Stomach (tissue), 9 donors: Measurements from ENCODE around the gene CHST12. TPM values are rescaled to one million over a fixed set of nuclear protein-coding genes. Genes with fewer than 3 reads are reported as not detected.
"Not testable (repeated sequence)": the region's sequence is repeated elsewhere in the genome, so short reads cannot be mapped to it uniquely, and the experiment has no call there.

Experiments
- DNase-seq, 2 donors: peaks; one replicate each; pipeline versions ENCODE4 v3.0.0 to v3.0.0-alpha.2; 2013 to 2019
- H3K27ac ChIP-seq, 5 donors: fragments of 200-600 bp in 4 of 5; sonication (generic) in 4 of 5; one replicate each; pipeline ENCODE4 v1.5.1; 2013 to 2019; ENCODE audit warnings: mild to moderate bottlenecking in 1 of 5, moderate library complexity in 1 of 5
- H3K27me3 ChIP-seq, 3 donors: fragments of 200-600 bp; sonication (generic); one replicate each; pipeline ENCODE4 v1.5.1; 2017 to 2019; ENCODE audit warnings: mixed run types in 1 of 3
- H3K36me3 ChIP-seq, 4 donors: fragments of 200-600 bp; sonication (generic); 1 replicate in 3 of 4; 2 replicates in 1 of 4; pipeline ENCODE4 v1.5.1; 2016 to 2019
- H3K4me1 ChIP-seq, 4 donors: fragments of 200-600 bp; sonication (generic); one replicate each; pipeline ENCODE4 v1.5.1; 2016 to 2019
- H3K4me3 ChIP-seq, 4 donors: fragments of 200-600 bp; sonication (generic) in 3 of 4; one replicate each; pipeline ENCODE4 v1.5.1; 2016 to 2019; ENCODE audit warnings: mild to moderate bottlenecking in 1 of 4
- H3K9me3 ChIP-seq, 4 donors: fragments of 200-600 bp; sonication (generic); one replicate each; pipeline ENCODE4 v1.5.1; 2016 to 2019
- CTCF ChIP-seq, 7 experiments: fragments of 450-650 bp in 4 of 7; fragments of 200-600 bp in 3 of 7; sonication (generic) in 3 of 7; IDR thresholded peaks; one replicate each; pipeline ENCODE4 v1.5.1; 2016 to 2019; ENCODE audit warnings: antibody characterized with exemption in 7 of 7, control low read depth in 2 of 7, mild to moderate bottlenecking in 1 of 7
- EP300 ChIP-seq: sonication (generic); formaldehyde crosslinking; IDR thresholded peaks from one replicate; pipeline ENCODE4 v1.6.1; 2017; ENCODE audit warnings: antibody characterized with exemption
- POLR2A ChIP-seq, 4 donors: fragments of 450-650 bp; IDR thresholded peaks; one replicate each; pipeline ENCODE4 v1.6.1; 2016; ENCODE audit warnings: antibody characterized with exemption in 4 of 4, control low read depth in 2 of 4, mild to moderate bottlenecking in 1 of 4, moderate library complexity in 1 of 4
- POLR2AphosphoS5 ChIP-seq, 3 donors: sonication (generic); formaldehyde crosslinking; IDR thresholded peaks; one replicate each; pipeline ENCODE4 v1.6.1; 2016; ENCODE audit warnings: antibody characterized with exemption in 3 of 3
- WGBS, 5 donors: extraction: QIAGEN DNeasy Blood & Tissue Kit in 3 of 5; methylation state at CpG; one replicate each; pipeline versions ENCODE4 v1.1.5 to v1.1.7; 2013 to 2018; 5-methylcytosine and 5-hydroxymethylcytosine counted together
- intact Hi-C: fragments of 100-400 bp; cut with DNase I; formaldehyde crosslinking; loops from one replicate; pipeline ENCODE4 v1.15.1; 2023; ENCODE audit warnings: low total_unique reads
- polyA plus RNA-seq, 3 donors: library from polyadenylated mRNA; stranded (reverse); fragments of 200-250 nt; gene quantifications; one replicate each; pipeline ENCODE4 v1.2.3, GENCODE V29; 2013
- total RNA-seq, 5 donors: library from RNA; depleted of rRNA; stranded (reverse); fragments of >200 nt; gene quantifications; one replicate each; pipeline versions ENCODE4 v1.1.0 to v1.2.3, GENCODE V29; 2014 to 2016
- donor health status: healthy with polysubstance abuse.
- donor health status: Bipolar disorder and iron deficiency.
- donor health status: healthy.

CHST12 gene
- total and polyA plus RNA-seq, 8 donors = 1.7 to 23.0 (median 6.3) TPM

GRCh38 chr7:2381881-2382509 is 21.4 kb upstream of the CHST12 start:
- H3K36me3 ChIP-seq = peaks cover 34 to 65% (median 59%) of the 10 kb centered on the region in 4 donors
- WGBS, 5 donors = 87 to 94% (median 92%) methylated on average over 21 of the region's 21 CpGs
- intact Hi-C loops = no loop called here

GRCh38 chr7:2383543-2384274 is 19.7 kb upstream of the CHST12 start:
- 79 to 85% (median 81%) methylated on average over 18 to 29 of the region's 29 CpGs for WGBS, 5 donors

More at GRCh38 chr7:2381881-2382509, 21.4 kb upstream of the CHST12 start:
- no peaks in the 10 kb centered on the region for H3K4me1 ChIP-seq
- TF ChIP-seq EP300 = no peak
- no peaks in the 10 kb centered on the region for H3K9me3 ChIP-seq
- H3K27me3 ChIP-seq = no peaks in the 10 kb centered on the region
- H3K4me3 ChIP-seq = no peak overlapping the region
- no peak for DNase-seq
- no peak overlapping the region for H3K27ac ChIP-seq

GRCh38 chr7:2384354-2385243 is 18.8 kb upstream of the CHST12 start:
- Histone ChIP-seq H3K27ac (no peak overlapping the region), H3K36me3 (peaks cover 19 to 41% (median 37%) of the 10 kb centered on the region in 4 donors), H3K9me3 (no peaks in the 10 kb centered on the region), H3K4me1 (no peaks in the 10 kb centered on the region), H3K27me3 (no peaks in the 10 kb centered on the region), H3K4me3 (no peak overlapping the region)
- no peak for TF ChIP-seq POLR2A (IDR thresholded peaks at IDR 0.05)
- TF ChIP-seq POLR2AphosphoS5 (IDR thresholded peaks at IDR 0.05) = no peak
- no peak for TF ChIP-seq CTCF (IDR thresholded peaks at IDR 0.05)
- TF ChIP-seq EP300 = no peak
- whole genome bisulfite sequencing, 5 donors = 75 to 87% (median 86%) methylated on average over 9 to 19 of the region's 19 CpGs
- DNase-seq = no peak
- intact Hi-C loops = no loop called here

More at GRCh38 chr7:2383543-2384274, 19.7 kb upstream of the CHST12 start:
- no peak for DNase-seq
- Histone ChIP-seq H3K4me1 (no peaks in the 10 kb centered on the region), H3K36me3 (peaks cover 28 to 50% (median 46%) of the 10 kb centered on the region in 4 donors), H3K9me3 (no peaks in the 10 kb centered on the region), H3K27ac (no peak overlapping the region), H3K27me3 (no peaks in the 10 kb centered on the region), H3K4me3 (no peak overlapping the region)
- TF ChIP-seq POLR2AphosphoS5 (IDR thresholded peaks at IDR 0.05) = no peak
- TF ChIP-seq EP300 = no peak
- TF ChIP-seq CTCF (IDR thresholded peaks at IDR 0.05) = no peak
- no peak for TF ChIP-seq POLR2A (IDR thresholded peaks at IDR 0.05)
- intact Hi-C loops = no loop called here

- H3K36me3 ChIP-seq = peaks cover 4 to 26% (median 22%) of the 10 kb centered on the region in 4 donors
- H3K9me3 ChIP-seq, intact Hi-C loops, DNase-seq, H3K4me3 ChIP-seq, H3K4me1 ChIP-seq, H3K27me3 ChIP-seq, H3K27ac ChIP-seq: not testable (repeated sequence)
- WGBS, 5 donors = 85 to 92% (median 89%) methylated on average over 8 to 9 of the region's 9 CpGs
Observed at GRCh38 chr7:2386122-2386521, 17.3 kb upstream of the CHST12 start.

GRCh38 chr7:2386964-2387669 is 16.3 kb upstream of the CHST12 start:
- H3K4me3 ChIP-seq = no peak overlapping the region
- H3K9me3 ChIP-seq = no peaks in the 10 kb centered on the region
- intact Hi-C loops = no loop called here
- H3K27me3 ChIP-seq = no peaks in the 10 kb centered on the region
- 81 to 90% (median 86%) methylated on average over 14 to 17 of the region's 17 CpGs for WGBS, 5 donors
- H3K27ac ChIP-seq = no peak overlapping the region
- peaks cover 0 to 4% (median 2%) of the 10 kb centered on the region in 4 donors for H3K4me1 ChIP-seq
- TF ChIP-seq EP300 (no peak), POLR2A (IDR thresholded peaks at IDR 0.05) (no peak), CTCF (IDR thresholded peaks at IDR 0.05) (no peak), POLR2AphosphoS5 (IDR thresholded peaks at IDR 0.05) (no peak)
- DNase-seq = no peak
- peaks cover 0 to 16% (median 12%) of the 10 kb centered on the region in 4 donors for H3K36me3 ChIP-seq
